Glutamatergic neuron (in vitro differentiated cells): ENCODE results near the gene OR10AD1. TPM values are rescaled to one million over a fixed set of nuclear protein-coding genes. Genes with fewer than 3 reads are reported as not detected.

Experiments
- DNase-seq: peaks from one replicate; pipeline ENCODE4 v3.0.0; 2022
- H3K27ac Mint-ChIP-seq: one replicate; pipeline ENCODE4 v1.8.0; 2020; ENCODE audit warnings: mild to moderate bottlenecking, mixed read lengths, inconsistent platforms; ENCODE audit not compliant: unreplicated experiment
- H3K27me3 Mint-ChIP-seq: one replicate; pipeline ENCODE4 v1.8.0; 2020; ENCODE audit warnings: mild to moderate bottlenecking, moderate library complexity, mixed read lengths, inconsistent platforms; ENCODE audit not compliant: unreplicated experiment
- H3K36me3 Mint-ChIP-seq: one replicate; pipeline ENCODE4 v1.8.0; 2020; ENCODE audit warnings: mild to moderate bottlenecking, mixed read lengths, inconsistent platforms; ENCODE audit not compliant: unreplicated experiment
- H3K4me1 Mint-ChIP-seq: one replicate; pipeline ENCODE4 v1.8.0; 2020; ENCODE audit warnings: mild to moderate bottlenecking, low read depth, mixed read lengths, inconsistent platforms; ENCODE audit not compliant: unreplicated experiment
- H3K4me3 Mint-ChIP-seq: one replicate; pipeline ENCODE4 v1.8.0; 2020; ENCODE audit warnings: mild to moderate bottlenecking, mixed read lengths, inconsistent platforms; ENCODE audit not compliant: unreplicated experiment
- H3K9me3 Mint-ChIP-seq: one replicate; pipeline ENCODE4 v1.8.0; 2020; ENCODE audit warnings: mild to moderate bottlenecking, moderate library complexity, mixed read lengths, inconsistent platforms; ENCODE audit not compliant: unreplicated experiment
- total RNA-seq: library from RNA; stranded (reverse); fragmentation: NEBNext Ultra II Directional; extraction: Animal tissue kit (Norgen Biotek cat#: 25700); gene quantifications from one replicate; pipeline ENCODE4 v1.2.1, GENCODE V29; 2021; ENCODE audit not compliant: unreplicated experiment
- TF ChIP-seq, protein P1 (sequence below): fragments of 200-600 bp; sonication (generic); IDR thresholded peaks from one replicate; pipeline ENCODE4 v1.5.0; 2021; ENCODE audit not compliant: partially characterized antibody, unreplicated experiment

The OR10AD1 gene
- total RNA-seq, 1 donor from 2014 or later = not detected

DNA sequence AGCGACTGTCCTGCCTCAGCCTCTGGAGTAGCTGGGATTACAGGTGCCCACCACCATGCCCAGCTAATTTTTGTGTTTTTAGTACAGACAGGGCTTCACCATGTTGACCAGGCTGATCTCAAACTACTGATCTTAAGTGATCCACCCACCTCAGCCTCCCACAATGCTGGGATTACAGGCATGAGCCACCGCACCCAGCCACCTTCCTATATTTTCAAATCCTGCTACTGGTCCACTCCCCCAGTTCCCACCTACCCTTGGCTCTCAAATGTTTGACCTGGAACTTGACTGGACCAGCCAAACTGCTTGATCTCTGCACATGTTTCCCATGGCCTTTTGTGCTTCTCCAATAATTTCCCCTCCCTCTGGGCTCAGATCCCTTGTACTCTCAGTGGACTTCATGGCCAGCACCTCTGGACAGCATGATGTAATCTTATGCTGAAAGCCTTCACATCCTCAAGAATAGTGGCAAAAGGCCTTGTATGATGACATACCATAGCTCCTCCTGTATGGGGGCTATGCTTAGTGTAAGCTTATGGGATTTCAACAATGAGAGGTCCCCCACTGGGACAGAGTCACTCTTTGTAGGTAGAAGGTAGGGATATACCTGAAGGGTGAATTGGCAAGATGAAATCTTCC lies 22.1 kb downstream of the OR10AD1 start:
- Mint-ChIP-seq H3K4me3 (no peak overlapping the region), H3K27me3 (peaks cover 19% of the 10 kb centered on the region), H3K9me3 (peaks cover 10% of the 10 kb centered on the region)

DNA sequence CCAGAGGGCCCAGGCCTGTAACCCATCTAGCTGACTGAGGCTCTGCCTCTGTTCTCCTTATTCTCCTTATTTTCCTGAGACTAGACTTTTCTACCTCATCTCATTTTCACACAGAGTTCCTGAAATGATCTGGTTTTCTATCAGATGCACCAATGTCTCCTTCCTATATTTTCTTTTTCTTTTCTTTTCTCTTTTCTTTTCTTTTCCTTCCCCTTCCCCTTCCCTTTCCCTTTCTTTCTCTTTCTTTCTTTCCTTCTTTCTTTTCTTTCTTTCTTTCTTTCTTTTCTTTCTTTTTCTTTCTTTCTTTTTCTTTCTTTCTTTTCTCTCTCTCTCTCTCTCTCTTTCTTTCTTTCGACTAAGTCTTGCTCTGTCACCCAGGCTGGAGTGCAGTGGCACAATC lies 22.7 kb downstream of the OR10AD1 start:
- TF ChIP-seq, protein P1, sequence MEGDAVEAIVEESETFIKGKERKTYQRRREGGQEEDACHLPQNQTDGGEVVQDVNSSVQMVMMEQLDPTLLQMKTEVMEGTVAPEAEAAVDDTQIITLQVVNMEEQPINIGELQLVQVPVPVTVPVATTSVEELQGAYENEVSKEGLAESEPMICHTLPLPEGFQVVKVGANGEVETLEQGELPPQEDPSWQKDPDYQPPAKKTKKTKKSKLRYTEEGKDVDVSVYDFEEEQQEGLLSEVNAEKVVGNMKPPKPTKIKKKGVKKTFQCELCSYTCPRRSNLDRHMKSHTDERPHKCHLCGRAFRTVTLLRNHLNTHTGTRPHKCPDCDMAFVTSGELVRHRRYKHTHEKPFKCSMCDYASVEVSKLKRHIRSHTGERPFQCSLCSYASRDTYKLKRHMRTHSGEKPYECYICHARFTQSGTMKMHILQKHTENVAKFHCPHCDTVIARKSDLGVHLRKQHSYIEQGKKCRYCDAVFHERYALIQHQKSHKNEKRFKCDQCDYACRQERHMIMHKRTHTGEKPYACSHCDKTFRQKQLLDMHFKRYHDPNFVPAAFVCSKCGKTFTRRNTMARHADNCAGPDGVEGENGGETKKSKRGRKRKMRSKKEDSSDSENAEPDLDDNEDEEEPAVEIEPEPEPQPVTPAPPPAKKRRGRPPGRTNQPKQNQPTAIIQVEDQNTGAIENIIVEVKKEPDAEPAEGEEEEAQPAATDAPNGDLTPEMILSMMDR = no peak
- Mint-ChIP-seq H3K9me3 (peaks cover 8% of the 10 kb centered on the region), H3K27ac (no peak overlapping the region), H3K4me3 (no peak overlapping the region), H3K4me1 (peaks cover 19% of the 10 kb centered on the region), H3K36me3 (no peaks in the 10 kb centered on the region), H3K27me3 (peaks cover 14% of the 10 kb centered on the region)
- no peak for DNase-seq

More for the DNA sequence above, 22.1 kb downstream of the OR10AD1 start:
- H3K27ac Mint-ChIP-seq = no peak overlapping the region
- TF ChIP-seq, protein P1 = no peak
- DNase-seq = no peak
- H3K4me1 Mint-ChIP-seq = peaks cover 17% of the 10 kb centered on the region
- H3K36me3 Mint-ChIP-seq = peaks cover 1% of the 10 kb centered on the region

DNA sequence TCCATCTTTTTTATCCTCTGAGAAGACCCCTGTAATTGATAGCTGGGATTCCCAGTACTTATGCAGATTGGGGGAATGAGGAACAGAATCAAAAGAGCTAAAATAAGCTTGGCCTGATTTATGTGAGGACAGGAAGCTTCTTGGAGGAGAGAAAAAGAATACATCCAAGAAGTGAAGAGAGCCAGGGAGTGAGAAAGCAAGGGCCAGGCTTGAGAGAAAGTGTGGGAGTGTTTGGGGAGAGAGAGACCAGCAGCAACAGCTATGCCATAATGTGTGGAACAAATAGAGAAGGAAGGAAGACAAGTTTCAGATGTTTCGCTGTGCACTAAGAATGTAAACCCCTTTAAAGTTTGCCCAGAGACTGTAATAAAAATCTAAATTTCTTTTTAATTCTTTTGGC lies 23.6 kb downstream of the OR10AD1 start:
- peaks cover 4% of the 10 kb centered on the region for H3K9me3 Mint-ChIP-seq
- DNase-seq = no peak
- H3K27me3 Mint-ChIP-seq = peaks cover 12% of the 10 kb centered on the region
- no peak overlapping the region for H3K27ac Mint-ChIP-seq
- H3K4me3 Mint-ChIP-seq = no peak overlapping the region
- H3K36me3 Mint-ChIP-seq = no peaks in the 10 kb centered on the region
- peaks cover 19% of the 10 kb centered on the region for H3K4me1 Mint-ChIP-seq
- TF ChIP-seq, protein P1 = no peak

DNA sequence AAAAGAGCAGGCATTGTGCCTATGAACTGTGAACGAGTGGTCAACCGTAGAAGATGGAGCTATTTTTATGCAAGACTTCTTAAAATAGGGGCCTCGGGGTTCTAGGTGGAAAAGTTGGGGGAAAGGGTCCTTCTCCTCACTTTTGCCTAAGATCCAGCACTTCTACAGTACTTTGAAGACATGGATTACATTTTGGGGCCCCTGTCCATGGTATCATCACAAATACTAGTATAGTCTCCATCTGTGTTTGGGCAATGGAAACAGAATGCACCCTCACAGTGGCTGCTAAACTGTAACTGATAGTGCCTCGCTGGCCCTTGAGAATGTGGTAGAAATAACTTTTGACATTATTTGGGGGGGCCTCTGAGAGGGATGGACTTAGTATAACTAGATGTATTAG lies 25.1 kb downstream of the OR10AD1 start:
- no peaks in the 10 kb centered on the region for H3K36me3 Mint-ChIP-seq
- H3K27me3 Mint-ChIP-seq = peaks cover 12% of the 10 kb centered on the region
- H3K27ac Mint-ChIP-seq = no peak overlapping the region
- no peak overlapping the region for H3K4me3 Mint-ChIP-seq
- TF ChIP-seq, protein P1 = no peak
- DNase-seq = no peak
- peaks cover 21% of the 10 kb centered on the region for H3K4me1 Mint-ChIP-seq
- peaks cover 4% of the 10 kb centered on the region for H3K9me3 Mint-ChIP-seq

DNA sequence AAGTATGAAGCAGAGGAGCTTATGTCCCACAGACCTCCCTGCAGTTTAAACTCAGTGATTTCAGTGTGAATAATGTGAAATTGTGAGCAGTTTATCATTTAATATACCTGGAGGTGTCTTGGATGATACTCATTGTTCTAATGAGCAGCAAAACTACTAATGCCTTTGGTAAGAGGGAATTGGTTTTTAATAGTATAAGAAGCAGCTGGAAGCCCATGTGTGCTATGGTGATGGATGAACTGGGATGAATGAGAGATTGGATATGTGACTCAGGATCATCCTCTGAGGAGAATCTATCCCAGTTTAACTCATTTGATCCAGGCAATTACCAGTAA lies 26.7 kb downstream of the OR10AD1 start:
- Mint-ChIP-seq H3K27me3 (peaks cover 10% of the 10 kb centered on the region), H3K27ac (peak overlapping the region; percentile 60), H3K36me3 (no peaks in the 10 kb centered on the region), H3K9me3 (no peaks in the 10 kb centered on the region), H3K4me3 (peak overlapping the region; percentile 53), H3K4me1 (peaks cover 17% of the 10 kb centered on the region)
- TF ChIP-seq, protein P1 = no peak
- DNase-seq = no peak
